Measurements from ENCODE around the gene GGTLC3. TPM values are rescaled to one million over a fixed set of nuclear protein-coding genes. Genes with fewer than 3 reads are reported as not detected.
"Not testable (repeated sequence)": the region's sequence is repeated elsewhere in the genome, so short reads cannot be mapped to it uniquely, and the experiment has no call there.

Gene GGTLC3
- total and polyA plus RNA-seq, 8 donors: 0.25 to 3.2 TPM; not detected in 6

- H3K9me3 ChIP-seq; H3K27ac ChIP-seq; H3K4me1 ChIP-seq; intact Hi-C loops (cut with DNase I; ENCODE audit: low total_unique reads); H3K27me3 ChIP-seq; DNase-seq; H3K36me3 ChIP-seq; H3K4me3 ChIP-seq: not testable (repeated sequence)
- WGBS, 5 donors: 89 to 94% (median 93%) methylated on average over 4 to 5 of the region's 6 CpGs; no CpG with 5 or more reads in 2 of the 5 donors
These were observed 22.0 kb upstream of the GGTLC3 start for GRCh38 chr22:18539994-18540393.

- H3K36me3 ChIP-seq; DNase-seq; H3K27me3 ChIP-seq; H3K27ac ChIP-seq; H3K4me3 ChIP-seq; H3K4me1 ChIP-seq; intact Hi-C loops (cut with DNase I; ENCODE audit: low total_unique reads); H3K9me3 ChIP-seq: not testable (repeated sequence)
- 63 to 66% methylated on average over 1 to 2 of the region's 12 CpGs; no CpG with 5 or more reads in 3 of the 5 donors for WGBS, 5 donors
These were observed 16.4 kb upstream of the GGTLC3 start for GRCh38 chr22:18534315-18534714.

- WGBS, 5 donors: no CpG with 5 or more reads among the region's 11 CpGs
- H3K4me1 ChIP-seq; intact Hi-C loops (cut with DNase I; ENCODE audit: low total_unique reads): not testable (repeated sequence)
These were observed 15.7 kb upstream of the GGTLC3 start for GRCh38 chr22:18533633-18534032.

GRCh38 chr22:18529416-18530145 is 11.6 kb upstream of the GGTLC3 start:
- H3K27me3 ChIP-seq; H3K36me3 ChIP-seq; H3K4me1 ChIP-seq; H3K9me3 ChIP-seq; H3K27ac ChIP-seq; intact Hi-C loops (cut with DNase I; ENCODE audit: low total_unique reads); H3K4me3 ChIP-seq; DNase-seq: not testable (repeated sequence)
- 7% methylated on average over 6 of the region's 57 CpGs; no CpG with 5 or more reads in 4 of the 5 donors for WGBS, 5 donors

More at GRCh38 chr22:18533633-18534032, 15.7 kb upstream of the GGTLC3 start:
- H3K9me3 ChIP-seq, DNase-seq, H3K36me3 ChIP-seq, H3K27ac ChIP-seq, H3K27me3 ChIP-seq, H3K4me3 ChIP-seq: not testable (repeated sequence)

GRCh38 chr22:18528597-18529415 is 10.8 kb upstream of the GGTLC3 start:
- 1 to 2% (median 2%) methylated on average over 7 to 22 of the region's 66 CpGs; no CpG with 5 or more reads in 2 of the 5 donors for WGBS, 5 donors
- intact Hi-C loops (cut with DNase I; ENCODE audit: low total_unique reads); H3K27me3 ChIP-seq; H3K9me3 ChIP-seq; H3K4me1 ChIP-seq; H3K36me3 ChIP-seq: not testable (repeated sequence)
- H3K27ac ChIP-seq: peak overlapping the region in 1 of 5 donors; percentile 61
- H3K4me3 ChIP-seq: peak overlapping the region in 1 of 4 donors; percentile 31
- peak; percentile 72 to 78 for DNase-seq

GRCh38 chr22:18527752-18528596 is 10.0 kb upstream of the GGTLC3 start, which contains the start of gene TMEM191B:
TMEM191B (plus strand) TSS chr22:18527802; CDS start chr22:18527981, 179 bp downstream.
- intact Hi-C loops (cut with DNase I; ENCODE audit: low total_unique reads); DNase-seq; H3K36me3 ChIP-seq; H3K27me3 ChIP-seq; H3K9me3 ChIP-seq; H3K4me1 ChIP-seq: not testable (repeated sequence)
- WGBS, 5 donors: no CpG with 5 or more reads among the region's 65 CpGs
- Histone ChIP-seq H3K27ac (peak within 1 kb of the TSS in 1 of 5 donors; percentile 61), H3K4me3 (peak within 1 kb of the TSS in 1 of 4 donors; percentile 31)

GRCh38 chr22:18523328-18523727 is 5.4 kb upstream of the GGTLC3 start:
- intact Hi-C loops (cut with DNase I; ENCODE audit: low total_unique reads); H3K9me3 ChIP-seq; H3K4me1 ChIP-seq; H3K36me3 ChIP-seq; H3K27ac ChIP-seq; H3K4me3 ChIP-seq; H3K27me3 ChIP-seq; DNase-seq: not testable (repeated sequence)
- no CpG with 5 or more reads among the region's 4 CpGs for WGBS, 5 donors

GRCh38 chr22:18522762-18523161 is 4.8 kb upstream of the GGTLC3 start:
- H3K4me1 ChIP-seq; H3K27ac ChIP-seq; H3K4me3 ChIP-seq; H3K36me3 ChIP-seq; DNase-seq; H3K9me3 ChIP-seq; H3K27me3 ChIP-seq; intact Hi-C loops (cut with DNase I; ENCODE audit: low total_unique reads): not testable (repeated sequence)
- no CpG with 5 or more reads among the region's 6 CpGs for WGBS, 5 donors

GRCh38 chr22:18513454-18513853 is 4.5 kb downstream of the GGTLC3 start:
- 24 to 65% (median 53%) methylated on average over 5 of the region's 10 CpGs; no CpG with 5 or more reads in 2 of the 5 donors for WGBS, 5 donors
- H3K9me3 ChIP-seq; H3K27me3 ChIP-seq; intact Hi-C loops (cut with DNase I; ENCODE audit: low total_unique reads); H3K4me3 ChIP-seq; H3K27ac ChIP-seq; H3K4me1 ChIP-seq; H3K36me3 ChIP-seq: not testable (repeated sequence)
- peak in 1 of 2 donors; percentile 1 for DNase-seq

- intact Hi-C loops (cut with DNase I; ENCODE audit: low total_unique reads); H3K4me1 ChIP-seq; DNase-seq; H3K36me3 ChIP-seq; H3K9me3 ChIP-seq; H3K27ac ChIP-seq; H3K4me3 ChIP-seq; H3K27me3 ChIP-seq: not testable (repeated sequence)
- 34 to 36% (median 35%) methylated on average over 4 to 6 of the region's 10 CpGs; no CpG with 5 or more reads in 2 of the 5 donors for WGBS, 5 donors
These were observed 5.6 kb downstream of the GGTLC3 start for GRCh38 chr22:18512378-18512777.

- H3K36me3 ChIP-seq; H3K27ac ChIP-seq; H3K4me1 ChIP-seq; H3K27me3 ChIP-seq; H3K4me3 ChIP-seq; intact Hi-C loops (cut with DNase I; ENCODE audit: low total_unique reads); H3K9me3 ChIP-seq; DNase-seq: not testable (repeated sequence)
- 40 to 79% (median 75%) methylated on average over 1 to 6 of the region's 6 CpGs for WGBS, 5 donors
These were observed 6.6 kb downstream of the GGTLC3 start for GRCh38 chr22:18511327-18511726.

Data from stomach (tissue), 9 donors.